RWPE2 (cell line): ENCODE results near the gene WDR1.

Source experiments
- ATAC-seq: fragments of 200-7000 bp; cut with Tn5 transposase; 3 replicates; pipeline ENCODE4 v1.9.1; 2021; ENCODE audit warnings: low read depth
- DNase-seq: peaks from one replicate; pipeline ENCODE4 v3.0.0-alpha.2; 2020; ENCODE audit warnings: low spot score
- H3K27ac ChIP-seq: fragments of 450-650 bp; 2 replicates; pipeline ENCODE4 v1.5.1; 2017; ENCODE audit warnings: mild to moderate bottlenecking; ENCODE audit not compliant: poor library complexity, severe bottlenecking
- H3K27me3 ChIP-seq: fragments of 250-450 bp; sonication (Bioruptor Pico); 2 replicates; pipeline ENCODE4 v1.5.1; 2021; ENCODE audit warnings: mild to moderate bottlenecking, moderate library complexity; ENCODE audit not compliant: insufficient read depth, poor library complexity, severe bottlenecking
- H3K36me3 ChIP-seq: fragments of 250-450 bp; sonication (Bioruptor Pico); 2 replicates; pipeline ENCODE4 v1.5.1; 2020; ENCODE audit warnings: low read depth, mild to moderate bottlenecking, moderate library complexity
- H3K4me1 ChIP-seq: fragments of 250-450 bp; sonication (Bioruptor Pico); 2 replicates; pipeline ENCODE4 v1.5.1; 2021; ENCODE audit warnings: mild to moderate bottlenecking, moderate library complexity; ENCODE audit not compliant: insufficient read depth, poor library complexity, severe bottlenecking
- H3K4me3 ChIP-seq: fragments of 250-450 bp; sonication (Bioruptor Pico); 2 replicates; pipeline ENCODE4 v1.5.1; 2021; ENCODE audit warnings: mild to moderate bottlenecking, moderate library complexity; ENCODE audit not compliant: severe bottlenecking
- H3K9me3 ChIP-seq: fragments of 250-450 bp; sonication (Bioruptor Pico); 2 replicates; pipeline ENCODE4 v1.5.1; 2021; ENCODE audit warnings: mild to moderate bottlenecking, moderate library complexity; ENCODE audit not compliant: severe bottlenecking
- CTCF ChIP-seq: fragments of 450-650 bp; IDR thresholded peaks from one replicate; pipeline ENCODE4 v1.5.1; 2017; ENCODE audit warnings: mild to moderate bottlenecking, moderate library complexity; ENCODE audit not compliant: poor library complexity, severe bottlenecking

Gene WDR1

GRCh38 chr4:10041036-10041435 lies 75.6 kb downstream of the WDR1 start:
- DNase-seq (no peak), ATAC-seq (no peak)
- H3K9me3 ChIP-seq, result no peaks in the 10 kb centered on the region
- H3K4me1 ChIP-seq, result peaks cover 7% of the 10 kb centered on the region
- no peak for TF ChIP-seq CTCF
- H3K27me3 ChIP-seq, result no peaks in the 10 kb centered on the region
- no peaks in the 10 kb centered on the region for H3K36me3 ChIP-seq
- no peak overlapping the region for H3K4me3 ChIP-seq
- no peak overlapping the region for H3K27ac ChIP-seq

GRCh38 chr4:10040049-10040892 lies 76.3 kb downstream of the WDR1 start:
- no peak; the same call in 2 of the 3 replicates for ATAC-seq
- Histone ChIP-seq H3K27me3 (no peaks in the 10 kb centered on the region), H3K4me3 (no peak overlapping the region), H3K27ac (no peak overlapping the region), H3K4me1 (peaks cover 2% of the 10 kb centered on the region), H3K9me3 (no peaks in the 10 kb centered on the region), H3K36me3 (no peaks in the 10 kb centered on the region)
- no peak for DNase-seq
- TF ChIP-seq CTCF, result no peak

GRCh38 chr4:10036807-10037342 lies 79.7 kb downstream of the WDR1 start:
- H3K27ac ChIP-seq, result no peak overlapping the region
- H3K4me3 ChIP-seq, result no peak overlapping the region
- H3K4me1 ChIP-seq, result peaks cover 16% of the 10 kb centered on the region
- H3K27me3 ChIP-seq, result no peaks in the 10 kb centered on the region
- H3K36me3 ChIP-seq, result no peaks in the 10 kb centered on the region
- DNase-seq (no peak), ATAC-seq (no peak)
- no peaks in the 10 kb centered on the region for H3K9me3 ChIP-seq
- no peak for TF ChIP-seq CTCF

- no peak for TF ChIP-seq CTCF
Observed at GRCh38 chr4:10035130-10035529, 81.5 kb downstream of the WDR1 start.

GRCh38 chr4:10034612-10035104 lies 81.9 kb downstream of the WDR1 start:
- no peaks in the 10 kb centered on the region for H3K36me3 ChIP-seq
- H3K4me3 ChIP-seq, result no peak overlapping the region
- TF ChIP-seq CTCF, result no peak
- no peaks in the 10 kb centered on the region for H3K9me3 ChIP-seq
- H3K4me1 ChIP-seq, result peaks cover 16% of the 10 kb centered on the region
- H3K27ac ChIP-seq, result no peak overlapping the region
- H3K27me3 ChIP-seq, result no peaks in the 10 kb centered on the region
- ATAC-seq (no peak), DNase-seq (no peak)

More at GRCh38 chr4:10035130-10035529, 81.5 kb downstream of the WDR1 start:
- H3K27ac ChIP-seq, result no peak overlapping the region
- no peaks in the 10 kb centered on the region for H3K9me3 ChIP-seq
- ATAC-seq (no peak), DNase-seq (peak; percentile 48)
- no peaks in the 10 kb centered on the region for H3K27me3 ChIP-seq
- H3K36me3 ChIP-seq, result no peaks in the 10 kb centered on the region
- no peak overlapping the region for H3K4me3 ChIP-seq
- H3K4me1 ChIP-seq, result peaks cover 16% of the 10 kb centered on the region
